ENCODE measurements around the gene TMEM186. TPM values are rescaled to one million over a fixed set of nuclear protein-coding genes. Genes with fewer than 3 reads are reported as not detected.

The TMEM186 gene
- total RNA-seq, 4 donors from 2014 or later: 1.8 to 10.3 (median 9.7) TPM; not detected in 1

DNA sequence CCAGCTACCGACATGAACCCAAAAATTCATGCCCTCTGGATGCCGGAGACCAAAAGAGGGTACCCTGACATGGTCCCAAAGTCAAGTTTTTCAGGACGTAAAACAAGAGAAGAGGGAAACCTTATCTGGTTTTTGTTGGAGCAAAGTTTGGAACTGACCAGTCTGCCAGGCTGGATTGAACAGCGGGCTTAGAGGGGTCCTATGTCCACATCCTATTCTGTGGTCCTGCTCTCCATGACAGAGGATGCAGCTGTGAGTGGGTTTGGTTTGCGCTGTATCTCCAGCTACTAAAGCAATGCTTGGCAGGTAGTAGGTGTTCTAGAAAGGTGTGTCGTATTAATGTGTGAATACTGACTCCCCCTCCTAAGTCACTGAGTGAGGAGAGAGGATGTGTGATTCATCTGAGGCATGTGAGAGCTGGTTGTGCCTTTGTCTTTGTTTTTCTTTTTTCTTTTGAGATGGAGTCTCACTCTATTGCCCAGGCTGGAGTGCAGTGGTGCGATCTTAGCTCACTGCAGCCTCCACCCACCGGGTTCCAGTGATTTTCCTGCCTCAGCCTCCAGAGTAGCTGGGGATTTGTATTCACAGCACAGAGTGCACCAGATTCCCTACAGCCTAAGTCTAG is 31.2 kb upstream of the TMEM186 start:
- H3K4me1 ChIP-seq: no peaks in the 10 kb centered on the region
- peaks cover 0 to 26% (median 10%) of the 10 kb centered on the region in 4 donors for H3K36me3 ChIP-seq
- no peaks in the 10 kb centered on the region for H3K27me3 ChIP-seq
- H3K27ac ChIP-seq: no peak overlapping the region
- intact Hi-C loops (cut with DNase I; ENCODE audit: low total_unique reads) (no loop called here), in situ Hi-C loops (cut with MboI; ENCODE audit: low pct_ligation_motif_present in 1 of 4, low pct_unique_long_range_greater_than_20kb in 1 of 4, low sequenced_read_pairs in 3 of 4) (no loop called here)
- TF ChIP-seq POLR2AphosphoS5 (IDR thresholded peaks at IDR 0.05): no peak
- no peak for TF ChIP-seq EP300 (IDR thresholded peaks at IDR 0.05; ENCODE audit: low read depth)
- no peak for TF ChIP-seq POLR2A (IDR thresholded peaks at IDR 0.05)
- TF ChIP-seq, protein P1, sequence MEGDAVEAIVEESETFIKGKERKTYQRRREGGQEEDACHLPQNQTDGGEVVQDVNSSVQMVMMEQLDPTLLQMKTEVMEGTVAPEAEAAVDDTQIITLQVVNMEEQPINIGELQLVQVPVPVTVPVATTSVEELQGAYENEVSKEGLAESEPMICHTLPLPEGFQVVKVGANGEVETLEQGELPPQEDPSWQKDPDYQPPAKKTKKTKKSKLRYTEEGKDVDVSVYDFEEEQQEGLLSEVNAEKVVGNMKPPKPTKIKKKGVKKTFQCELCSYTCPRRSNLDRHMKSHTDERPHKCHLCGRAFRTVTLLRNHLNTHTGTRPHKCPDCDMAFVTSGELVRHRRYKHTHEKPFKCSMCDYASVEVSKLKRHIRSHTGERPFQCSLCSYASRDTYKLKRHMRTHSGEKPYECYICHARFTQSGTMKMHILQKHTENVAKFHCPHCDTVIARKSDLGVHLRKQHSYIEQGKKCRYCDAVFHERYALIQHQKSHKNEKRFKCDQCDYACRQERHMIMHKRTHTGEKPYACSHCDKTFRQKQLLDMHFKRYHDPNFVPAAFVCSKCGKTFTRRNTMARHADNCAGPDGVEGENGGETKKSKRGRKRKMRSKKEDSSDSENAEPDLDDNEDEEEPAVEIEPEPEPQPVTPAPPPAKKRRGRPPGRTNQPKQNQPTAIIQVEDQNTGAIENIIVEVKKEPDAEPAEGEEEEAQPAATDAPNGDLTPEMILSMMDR (IDR thresholded peaks at IDR 0.05): no peak
- no peak overlapping the region for H3K4me3 ChIP-seq
- 95 to 96% methylated on average over 3 to 8 of the region's 8 CpGs for WGBS, 2 donors (ENCODE audit: low coverage in 1 of 2)
- H3K9me3 ChIP-seq: no peaks in the 10 kb centered on the region
- no peak for DNase-seq

DNA sequence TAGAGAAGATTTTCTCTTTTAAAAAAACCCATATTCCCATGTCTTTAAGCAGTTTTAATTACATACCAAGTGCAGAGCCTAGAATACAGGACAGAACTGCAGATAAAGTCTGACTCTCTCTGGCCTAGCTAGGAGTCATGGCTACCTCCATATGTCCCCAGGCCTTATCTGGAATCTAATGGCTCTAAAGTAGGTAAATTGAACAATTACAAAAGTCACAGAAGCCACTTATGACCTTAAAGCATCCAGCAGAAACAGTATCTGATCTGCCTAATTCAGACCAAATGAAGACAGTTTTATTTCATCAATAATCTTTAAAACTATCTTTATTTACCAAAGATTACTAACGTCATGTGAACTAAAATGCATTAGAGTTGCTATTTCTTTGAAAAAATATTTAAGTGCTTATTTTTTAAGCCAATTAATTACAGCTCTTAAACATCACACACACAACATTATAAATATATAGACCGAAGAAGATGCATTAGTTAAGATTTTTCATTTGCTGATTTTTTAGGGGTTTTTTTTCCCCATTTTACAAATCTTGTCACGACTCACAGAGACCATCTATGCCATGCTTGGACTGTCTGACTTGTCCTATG is 28.9 kb upstream of the TMEM186 start:
- peaks cover 0 to 22% (median 6%) of the 10 kb centered on the region in 4 donors for H3K36me3 ChIP-seq
- 81 to 86% methylated on average over 3 of the region's 3 CpGs for WGBS, 2 donors (ENCODE audit: low coverage in 1 of 2)

DNA sequence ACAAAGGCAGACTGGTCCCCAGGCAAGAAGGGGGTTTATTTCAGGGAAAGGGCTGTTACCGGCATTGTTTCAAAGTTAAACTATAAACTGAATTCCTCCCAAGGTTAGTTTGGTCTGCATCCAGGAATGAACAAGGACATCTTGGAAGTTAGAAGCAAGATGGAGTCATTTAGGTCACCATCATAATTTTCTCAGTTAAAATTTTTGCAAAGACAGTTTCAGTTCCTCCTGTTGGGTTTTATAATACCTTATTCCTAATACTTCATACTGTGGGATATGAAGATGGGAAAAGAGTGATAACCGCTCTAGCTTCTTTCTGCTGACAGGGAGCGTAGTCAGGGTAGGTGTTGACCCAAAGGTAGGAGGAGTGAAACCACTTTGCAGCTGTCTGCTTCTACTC is 25.0 kb upstream of the TMEM186 start:
- 85 to 100% methylated on average over 1 to 3 of the region's 3 CpGs for WGBS, 2 donors (ENCODE audit: low coverage in 1 of 2)
- TF ChIP-seq, protein P1 (IDR thresholded peaks at IDR 0.05): no peak
- TF ChIP-seq EP300 (IDR thresholded peaks at IDR 0.05; ENCODE audit: low read depth) (no peak), POLR2AphosphoS5 (IDR thresholded peaks at IDR 0.05) (no peak), POLR2A (IDR thresholded peaks at IDR 0.05) (no peak)
- Histone ChIP-seq H3K9me3 (no peaks in the 10 kb centered on the region), H3K36me3 (peaks cover 0 to 28% (median 4%) of the 10 kb centered on the region in 4 donors), H3K27me3 (no peaks in the 10 kb centered on the region), H3K27ac (no peak overlapping the region), H3K4me1 (no peaks in the 10 kb centered on the region), H3K4me3 (no peak overlapping the region)
- no peak for DNase-seq
- intact Hi-C loops (cut with DNase I; ENCODE audit: low total_unique reads): no loop called here
- in situ Hi-C loops (cut with MboI; ENCODE audit: low pct_ligation_motif_present in 1 of 4, low pct_unique_long_range_greater_than_20kb in 1 of 4, low sequenced_read_pairs in 3 of 4): no loop called here

More for the DNA sequence above, 28.9 kb upstream of the TMEM186 start:
- Histone ChIP-seq H3K4me1 (no peaks in the 10 kb centered on the region), H3K4me3 (no peak overlapping the region), H3K9me3 (no peaks in the 10 kb centered on the region), H3K27me3 (no peaks in the 10 kb centered on the region), H3K27ac (no peak overlapping the region)
- no peak for DNase-seq
- in situ Hi-C loops (cut with MboI; ENCODE audit: low pct_ligation_motif_present in 1 of 4, low pct_unique_long_range_greater_than_20kb in 1 of 4, low sequenced_read_pairs in 3 of 4) (no loop called here), intact Hi-C loops (cut with DNase I; ENCODE audit: low total_unique reads) (no loop called here)
- no peak for TF ChIP-seq POLR2AphosphoS5 (IDR thresholded peaks at IDR 0.05)
- no peak for TF ChIP-seq EP300 (IDR thresholded peaks at IDR 0.05; ENCODE audit: low read depth)
- no peak for TF ChIP-seq POLR2A (IDR thresholded peaks at IDR 0.05)
- TF ChIP-seq, protein P1 (IDR thresholded peaks at IDR 0.05): no peak

DNA sequence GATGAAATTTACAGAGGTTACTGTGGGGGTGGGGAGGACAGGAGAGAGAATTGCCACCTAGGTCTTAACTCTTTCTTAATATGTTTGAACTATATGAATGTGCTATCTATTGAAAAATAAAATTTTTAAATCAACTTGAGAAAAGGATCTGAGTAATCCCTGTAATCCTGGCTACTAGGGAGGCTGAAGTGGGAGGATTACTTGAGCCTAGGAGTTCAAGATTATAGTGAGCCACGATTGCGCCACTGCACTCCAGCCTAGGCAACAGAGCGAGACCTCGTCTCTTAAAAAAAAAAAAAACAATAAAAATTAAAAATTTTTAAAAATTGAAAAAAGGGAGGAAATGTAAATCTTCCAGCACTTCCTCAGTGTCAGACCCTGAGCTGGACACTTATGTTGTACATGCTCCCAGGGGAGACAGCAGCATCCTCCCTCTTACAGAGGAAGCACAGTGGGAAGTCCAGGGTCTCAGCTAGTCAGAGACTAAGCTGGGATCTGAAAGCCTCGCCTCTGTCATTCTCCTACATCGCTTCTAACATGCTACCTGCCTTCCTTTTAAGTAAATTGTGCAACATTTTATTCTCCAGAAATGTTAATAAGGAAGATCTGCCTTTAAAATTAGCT is 22.1 kb upstream of the TMEM186 start:
- no peaks in the 10 kb centered on the region for H3K4me1 ChIP-seq
- in situ Hi-C loops (cut with MboI; ENCODE audit: low pct_ligation_motif_present in 1 of 4, low pct_unique_long_range_greater_than_20kb in 1 of 4, low sequenced_read_pairs in 3 of 4) (no loop called here), intact Hi-C loops (cut with DNase I; ENCODE audit: low total_unique reads) (no loop called here)
- no peak overlapping the region for H3K4me3 ChIP-seq
- DNase-seq: no peak
- no peaks in the 10 kb centered on the region for H3K27me3 ChIP-seq
- H3K27ac ChIP-seq: no peak overlapping the region
- H3K9me3 ChIP-seq: no peaks in the 10 kb centered on the region
- H3K36me3 ChIP-seq: peaks cover 0 to 46% (median 10%) of the 10 kb centered on the region in 4 donors
- TF ChIP-seq, protein P1 (IDR thresholded peaks at IDR 0.05): no peak
- TF ChIP-seq POLR2AphosphoS5 (IDR thresholded peaks at IDR 0.05) (no peak), EP300 (IDR thresholded peaks at IDR 0.05; ENCODE audit: low read depth) (no peak), POLR2A (IDR thresholded peaks at IDR 0.05) (no peak)
- 86 to 95% methylated on average over 6 of the region's 6 CpGs for WGBS, 2 donors (ENCODE audit: low coverage in 1 of 2)

Data from transverse colon (tissue), 4 donors.